OCI-LY7 (cell line): ENCODE data around the gene ADPRHL1.

Experiments used
- EZH2phosphoT487 ChIP-seq: fragments of 200-600 bp; sonication (generic); IDR thresholded peaks from 2 replicates; pipeline ENCODE4 v1.6.1; 2018; ENCODE audit warnings: low read depth, borderline replicate concordance, mild to moderate bottlenecking, mixed run types, antibody characterized with exemption, low read length, moderate library complexity, mixed read lengths
- TF ChIP-seq, protein P1 (sequence below): fragments of 200-600 bp; sonication (generic); conservative IDR thresholded peaks from 2 replicates; pipeline ENCODE4 v1.5.1; 2014; ENCODE audit warnings: mild to moderate bottlenecking, antibody characterized with exemption, low read length, moderate library complexity, mixed read lengths

DNA sequence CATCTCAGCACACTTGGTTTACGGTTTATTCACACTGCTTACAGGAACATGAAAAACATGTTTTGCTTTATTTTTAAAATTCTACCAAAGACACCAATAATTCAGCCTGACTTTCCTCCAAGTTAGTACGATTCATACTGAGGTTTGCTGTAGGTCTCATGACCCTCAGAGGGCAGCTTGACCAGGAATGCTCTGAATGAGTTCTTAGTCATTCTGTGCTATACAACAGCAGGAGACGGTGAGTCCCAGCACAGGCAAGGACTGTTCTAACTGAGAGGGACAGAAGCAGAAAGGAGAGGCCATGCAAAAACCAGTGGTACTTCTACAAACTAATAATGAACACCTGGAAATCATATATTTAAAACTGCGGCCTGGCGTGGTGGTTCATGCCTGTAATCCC, 95.8 kb downstream of the ADPRHL1 start:
- TF ChIP-seq, protein P1, sequence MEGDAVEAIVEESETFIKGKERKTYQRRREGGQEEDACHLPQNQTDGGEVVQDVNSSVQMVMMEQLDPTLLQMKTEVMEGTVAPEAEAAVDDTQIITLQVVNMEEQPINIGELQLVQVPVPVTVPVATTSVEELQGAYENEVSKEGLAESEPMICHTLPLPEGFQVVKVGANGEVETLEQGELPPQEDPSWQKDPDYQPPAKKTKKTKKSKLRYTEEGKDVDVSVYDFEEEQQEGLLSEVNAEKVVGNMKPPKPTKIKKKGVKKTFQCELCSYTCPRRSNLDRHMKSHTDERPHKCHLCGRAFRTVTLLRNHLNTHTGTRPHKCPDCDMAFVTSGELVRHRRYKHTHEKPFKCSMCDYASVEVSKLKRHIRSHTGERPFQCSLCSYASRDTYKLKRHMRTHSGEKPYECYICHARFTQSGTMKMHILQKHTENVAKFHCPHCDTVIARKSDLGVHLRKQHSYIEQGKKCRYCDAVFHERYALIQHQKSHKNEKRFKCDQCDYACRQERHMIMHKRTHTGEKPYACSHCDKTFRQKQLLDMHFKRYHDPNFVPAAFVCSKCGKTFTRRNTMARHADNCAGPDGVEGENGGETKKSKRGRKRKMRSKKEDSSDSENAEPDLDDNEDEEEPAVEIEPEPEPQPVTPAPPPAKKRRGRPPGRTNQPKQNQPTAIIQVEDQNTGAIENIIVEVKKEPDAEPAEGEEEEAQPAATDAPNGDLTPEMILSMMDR: no peak
- no peak for TF ChIP-seq EZH2phosphoT487
